CD4-positive, alpha-beta T cell treated with Interleukin-1 beta for 1 hour (primary cell): Measurements from ENCODE around the gene SMARCC1.

Experiments used
- DNase-seq, 2 donors: peaks; one replicate each; pipeline ENCODE4 v3.0.0-alpha.2; 2020 to 2022

SMARCC1 gene

DNA sequence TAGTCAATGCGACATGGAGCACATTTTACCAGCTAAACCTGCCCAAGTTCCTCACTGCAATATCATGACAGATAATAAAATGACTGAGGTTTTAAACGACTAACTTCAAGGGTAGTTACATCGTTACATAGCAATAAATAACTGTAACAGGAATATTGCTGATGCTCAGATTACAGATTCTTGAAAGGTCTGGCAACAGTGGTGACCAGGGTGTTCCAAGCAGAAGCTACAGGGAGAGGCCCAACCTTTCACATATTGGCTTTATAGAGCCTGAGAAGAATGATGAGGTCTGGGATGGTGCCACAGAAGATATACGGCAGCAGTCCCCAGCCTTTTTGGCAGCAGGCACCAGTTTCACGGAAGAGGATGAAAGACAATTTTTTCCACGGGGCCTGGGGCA lies 151.9 kb downstream of the SMARCC1 start:
- no peak for DNase-seq

- no peak for DNase-seq
Measured at GRCh38 chr3:47628426-47628825, 153.3 kb downstream of the SMARCC1 start.

- no peak for DNase-seq
Measured at GRCh38 chr3:47622671-47623461, 158.8 kb downstream of the SMARCC1 start.

GRCh38 chr3:47617086-47618010 lies 164.3 kb downstream of the SMARCC1 start:
- no peak for DNase-seq

DNA sequence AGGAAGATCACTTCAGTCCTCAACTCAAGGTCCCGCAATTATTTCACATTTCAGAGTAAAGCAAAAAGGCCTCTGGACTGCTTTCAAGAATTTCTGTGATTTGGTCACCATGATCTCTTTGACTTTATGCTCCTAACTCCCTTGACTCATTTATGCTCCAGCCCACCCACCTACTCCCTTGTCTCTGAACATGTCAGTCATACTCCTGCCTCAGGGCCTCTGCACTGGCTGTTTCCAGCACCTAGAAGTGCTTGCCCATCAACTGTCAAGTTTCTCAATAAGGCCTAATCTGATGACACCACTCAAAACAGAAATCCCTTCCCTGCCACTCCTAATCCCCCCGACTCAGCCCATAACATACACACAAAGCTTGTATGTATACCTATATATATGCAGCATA lies 166.9 kb downstream of the SMARCC1 start:
- DNase-seq: no peak

DNA sequence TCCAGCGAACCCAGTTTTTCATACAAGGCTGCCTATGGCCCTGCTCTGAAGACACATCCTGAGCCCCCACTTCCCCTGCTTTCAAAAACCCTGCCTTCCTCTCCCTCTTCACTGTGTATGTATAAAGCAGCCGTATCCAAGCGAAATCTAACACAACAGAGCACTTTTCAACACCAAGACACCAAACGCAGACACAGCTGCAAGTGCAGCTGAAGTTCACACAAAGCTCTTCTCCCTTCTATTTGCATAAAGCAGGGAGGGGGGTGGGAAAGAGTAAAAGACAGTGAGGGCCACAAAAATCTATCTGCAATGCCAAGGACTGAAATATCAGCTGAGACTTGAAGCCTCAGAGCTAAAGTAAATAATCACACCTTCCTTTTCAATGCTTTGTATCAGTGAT lies 168.0 kb downstream of the SMARCC1 start:
- no peak for DNase-seq

- DNase-seq: no peak
Measured at GRCh38 chr3:47612879-47613278, 168.8 kb downstream of the SMARCC1 start.

DNA sequence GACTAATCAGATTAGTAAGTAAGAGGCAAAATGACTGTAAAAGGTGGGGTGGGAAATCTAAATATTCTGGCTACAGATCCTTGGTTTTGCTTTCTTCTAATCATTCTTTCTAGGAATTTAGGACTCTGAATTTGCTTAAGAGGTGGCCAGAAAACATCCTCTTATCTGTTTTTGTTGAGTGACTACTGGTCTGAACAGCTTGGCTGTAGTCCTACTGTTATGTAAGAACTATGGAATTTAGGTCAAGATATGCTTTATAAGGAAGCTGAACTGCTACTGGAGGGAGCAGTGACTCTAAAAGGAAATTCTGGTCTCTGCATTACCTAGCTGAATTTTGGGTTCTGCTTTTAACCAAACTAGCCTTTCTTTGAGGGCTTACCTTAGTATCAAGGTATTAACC lies 169.5 kb downstream of the SMARCC1 start:
- no peak for DNase-seq

DNA sequence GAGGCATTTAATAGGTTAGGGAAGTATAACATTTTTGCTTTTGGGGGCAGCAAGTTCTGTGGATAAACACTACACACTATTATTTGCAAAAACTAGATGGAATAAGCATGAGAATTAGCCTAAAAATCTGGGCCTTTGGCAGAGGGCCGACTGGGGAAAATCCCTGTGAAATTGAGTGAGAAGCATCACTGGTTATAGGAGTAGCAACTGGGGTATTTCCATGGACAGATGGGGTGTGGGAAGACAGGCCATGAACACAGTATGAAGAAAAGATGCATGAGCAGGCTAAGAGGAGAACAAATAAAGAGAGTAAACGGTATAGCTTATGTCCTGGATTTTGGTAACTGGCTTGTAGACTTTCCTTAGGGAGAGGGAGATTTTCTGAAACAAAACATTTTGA lies 170.1 kb downstream of the SMARCC1 start:
- DNase-seq: no peak

DNA sequence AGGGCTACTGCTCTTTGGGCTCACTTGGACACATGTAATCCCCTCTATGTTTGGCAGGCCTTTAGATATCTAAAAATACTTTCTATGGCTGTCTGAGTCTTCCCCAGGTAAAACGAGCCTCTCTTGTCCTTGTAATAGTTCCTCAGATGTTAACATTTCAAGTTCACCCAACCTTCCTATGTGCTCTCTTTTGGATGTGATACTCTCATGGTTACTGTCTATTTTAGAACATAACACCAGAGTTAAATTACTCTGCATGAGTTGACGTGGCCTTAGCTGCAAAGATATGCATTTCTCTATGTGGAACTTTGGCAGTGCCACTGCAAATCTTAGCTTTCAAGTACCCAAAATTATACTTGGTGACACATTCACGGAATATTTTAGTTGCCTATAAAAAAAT lies 171.1 kb downstream of the SMARCC1 start:
- no peak for DNase-seq

GRCh38 chr3:47607335-47607734 lies 174.4 kb downstream of the SMARCC1 start:
- no peak for DNase-seq

- DNase-seq: no peak
Measured at GRCh38 chr3:47606165-47606564, 175.5 kb downstream of the SMARCC1 start.

GRCh38 chr3:47605652-47606051 lies 176.0 kb downstream of the SMARCC1 start:
- no peak for DNase-seq

DNA sequence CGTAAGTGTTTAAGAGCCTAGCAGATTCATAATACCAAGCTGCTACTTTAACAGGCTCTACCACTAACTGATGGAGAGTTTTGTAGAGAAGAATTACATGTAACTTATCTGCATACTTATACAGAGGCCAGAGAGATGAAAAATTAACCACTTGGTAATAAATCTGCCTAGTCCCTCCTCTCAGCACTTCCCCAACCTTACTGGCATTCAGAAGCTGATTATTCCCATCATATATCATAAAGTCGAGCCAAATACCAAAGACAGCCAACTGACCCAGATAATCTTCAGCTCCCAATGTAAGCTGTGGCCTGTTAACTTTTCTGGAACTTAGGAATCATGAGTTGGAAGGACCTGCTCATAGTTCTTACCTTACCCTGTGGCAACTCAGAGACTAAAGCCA lies 177.5 kb downstream of the SMARCC1 start:
- DNase-seq: no peak

DNA sequence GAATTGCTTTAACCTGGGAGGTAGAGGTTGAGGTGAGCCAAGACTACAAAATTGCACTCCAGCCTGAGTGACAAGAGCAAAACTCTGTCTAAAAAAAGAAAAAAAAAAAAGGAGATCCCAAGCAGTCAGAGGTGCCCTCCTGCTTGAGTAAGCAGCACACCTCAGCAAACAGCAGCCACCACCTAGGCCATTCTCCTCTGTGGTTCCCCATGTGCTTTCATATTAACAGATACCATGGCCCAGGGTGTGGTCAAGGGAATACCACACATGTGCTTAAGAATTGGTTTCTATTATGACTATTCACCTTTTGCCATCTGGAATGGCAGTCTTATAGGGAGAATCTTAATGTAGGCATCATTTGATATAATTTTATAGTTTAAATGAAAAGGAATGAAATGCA lies 178.4 kb downstream of the SMARCC1 start:
- DNase-seq: no peak

DNA sequence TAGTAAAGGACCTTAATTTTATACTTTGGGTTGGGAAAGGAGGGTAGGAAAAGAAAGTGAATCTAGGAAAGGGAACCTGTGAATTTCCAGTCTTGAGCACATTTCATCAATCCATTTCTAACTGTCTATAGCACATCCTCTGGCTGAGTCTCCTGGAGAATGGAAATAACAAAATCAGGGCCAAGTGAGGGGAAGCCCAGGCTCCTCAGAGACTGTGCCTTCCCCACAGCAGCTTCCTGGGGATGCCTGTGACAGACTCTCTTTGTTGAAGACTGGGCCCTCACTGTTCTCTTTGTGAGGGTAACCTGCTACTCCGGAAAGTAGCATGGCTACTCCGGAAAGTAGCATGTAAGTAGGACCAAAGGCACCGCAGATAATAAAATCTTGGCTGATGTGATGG lies 180.4 kb downstream of the SMARCC1 start:
- DNase-seq: no peak

DNA sequence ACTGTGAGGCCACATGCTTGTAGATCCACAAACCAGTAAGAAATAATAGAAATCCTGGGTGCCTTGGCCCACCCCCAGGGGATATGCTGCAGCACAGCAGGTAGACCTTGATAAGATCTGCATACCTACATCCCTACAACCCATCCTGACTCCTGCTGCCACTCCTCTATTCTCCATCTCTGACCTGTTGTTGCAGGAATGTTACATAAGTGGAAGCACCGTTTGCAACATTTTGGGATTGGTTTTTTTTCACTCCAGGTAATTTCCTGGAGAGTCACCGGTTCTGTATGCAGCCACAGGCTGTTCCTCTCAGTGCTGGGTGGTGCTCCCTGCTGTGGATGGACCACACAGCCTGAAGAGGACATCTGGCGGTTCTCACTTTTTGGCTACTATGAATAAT lies 186.9 kb downstream of the SMARCC1 start:
- no peak for DNase-seq

DNA sequence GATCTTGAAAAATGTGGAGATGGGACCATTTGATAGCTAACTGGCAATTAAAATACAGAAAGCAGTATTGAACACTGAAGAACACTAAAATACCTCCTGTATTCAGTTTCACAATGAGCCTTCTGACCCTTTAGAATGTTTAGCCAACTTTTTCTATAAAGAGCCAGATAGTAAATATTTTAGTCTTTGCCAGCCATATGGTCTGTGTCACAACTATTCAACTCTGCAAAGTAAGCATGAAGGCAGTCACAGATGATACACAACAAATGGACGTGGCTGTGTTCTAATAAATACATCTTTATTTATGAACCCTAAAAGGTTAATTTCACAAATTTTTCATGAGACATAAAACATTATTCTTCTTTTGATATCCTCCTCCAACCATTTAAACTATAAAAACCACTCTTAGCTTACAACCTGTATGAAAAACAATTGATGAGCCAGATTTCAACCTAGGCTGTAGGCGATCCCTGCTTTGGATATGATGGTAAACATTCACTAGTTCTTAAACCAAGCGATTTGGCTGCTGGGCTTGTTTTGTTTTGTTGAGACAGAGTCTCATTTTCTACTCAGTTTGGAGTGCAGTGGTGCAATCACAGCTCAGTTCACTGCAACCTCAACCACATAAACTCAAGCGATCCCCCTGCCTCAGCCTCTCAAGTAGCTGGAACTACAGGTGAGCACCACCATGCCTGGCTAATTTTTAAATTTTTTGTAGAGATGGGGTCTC lies 189.5 kb downstream of the SMARCC1 start:
- no peak for DNase-seq

DNA sequence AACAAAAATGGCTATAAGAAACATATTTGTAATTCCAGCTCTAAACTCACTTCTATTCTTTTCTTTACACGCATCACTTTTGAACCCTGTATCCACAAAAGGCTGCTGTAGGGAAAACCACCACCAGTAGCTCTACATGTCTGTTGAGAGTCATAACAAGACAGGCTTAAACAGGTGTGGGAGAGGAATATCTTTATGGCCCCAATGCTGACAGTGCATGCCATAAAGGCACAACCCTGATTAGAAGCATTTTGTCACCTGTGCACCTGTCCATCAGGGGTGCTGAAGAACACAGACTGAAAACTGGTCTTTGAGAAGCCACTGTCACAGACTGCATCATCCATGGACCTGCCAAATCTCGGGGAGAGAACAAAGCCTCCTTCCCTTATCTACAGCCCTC lies 191.5 kb downstream of the SMARCC1 start:
- DNase-seq: no peak

- no peak for DNase-seq
Measured at GRCh38 chr3:47588587-47588986, 193.1 kb downstream of the SMARCC1 start.

DNA sequence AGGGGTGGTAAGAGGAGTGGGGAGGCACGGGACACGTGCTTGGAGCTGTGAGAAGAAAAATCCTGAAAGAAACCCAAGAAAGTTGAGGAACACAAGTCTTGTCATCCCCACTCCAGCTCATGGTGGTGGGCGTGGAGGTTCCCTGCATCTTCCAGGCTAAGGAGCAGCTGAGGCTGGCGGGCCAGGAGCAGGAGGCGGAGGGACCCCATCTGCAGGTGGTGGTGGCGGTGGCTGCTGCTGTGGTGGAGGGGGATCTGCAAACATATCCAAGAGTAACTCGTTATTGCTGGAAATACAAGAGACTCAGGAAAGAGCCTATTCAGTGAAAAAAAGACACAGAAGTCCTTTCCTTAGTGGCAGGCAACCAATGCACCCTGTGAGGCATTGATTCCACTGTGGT lies 193.6 kb downstream of the SMARCC1 start:
- DNase-seq: no peak

DNA sequence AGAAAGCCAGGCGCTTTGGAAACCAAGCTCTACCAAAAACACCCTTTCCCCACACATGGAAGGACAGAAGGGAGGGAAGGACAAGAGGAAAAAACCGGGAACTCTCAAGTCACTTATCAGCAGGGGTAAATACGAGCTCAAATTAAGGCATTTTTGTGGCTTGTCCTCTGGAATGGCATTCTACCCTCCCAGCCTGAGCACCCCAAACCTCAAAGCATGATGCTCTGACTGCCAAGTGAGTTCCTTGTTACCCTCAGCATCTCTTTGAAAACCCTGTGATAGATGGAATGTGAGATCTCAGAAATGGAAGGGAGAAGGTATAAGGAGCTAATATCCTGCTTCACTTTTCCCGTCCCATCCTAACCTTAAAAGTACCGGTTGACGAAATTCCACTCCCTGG lies 194.9 kb downstream of the SMARCC1 start:
- no peak for DNase-seq

DNA sequence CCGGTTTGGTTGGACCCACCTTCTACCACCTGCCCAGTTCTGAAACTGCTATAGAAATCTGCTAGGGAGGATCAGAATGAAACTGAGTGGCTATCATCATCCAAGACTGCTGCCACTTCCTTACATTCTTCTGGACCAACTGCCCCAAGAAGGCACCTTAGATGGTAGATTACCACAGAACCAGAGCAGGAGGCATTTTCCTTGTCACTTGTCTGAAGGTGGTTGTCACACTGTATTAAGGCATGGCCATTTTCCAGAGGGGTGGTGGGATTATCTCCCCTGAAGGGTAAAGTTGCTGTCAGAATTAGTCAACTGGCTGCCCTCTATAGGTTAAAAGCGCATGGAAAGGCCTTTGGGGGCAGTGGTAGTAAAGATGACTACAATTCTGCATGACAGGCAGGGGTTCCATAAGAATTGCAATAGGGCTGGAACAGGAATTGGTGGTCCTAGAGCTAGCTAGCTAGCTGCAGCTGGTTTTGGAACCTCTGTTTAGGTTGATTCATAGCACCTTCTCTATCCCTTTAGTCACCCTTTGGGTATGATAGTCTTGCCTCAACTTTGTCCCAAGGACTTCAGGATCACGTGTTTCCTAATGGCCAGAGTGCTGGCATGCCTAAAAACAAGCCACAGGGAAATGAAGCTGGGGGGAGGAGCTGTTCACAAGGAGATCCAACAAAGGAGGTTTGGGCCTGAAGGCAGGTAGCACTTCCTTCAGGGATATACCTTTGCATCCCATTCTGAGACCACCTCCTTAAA lies 198.2 kb downstream of the SMARCC1 start:
- DNase-seq: no peak
